Effector memory CD4-positive, alpha-beta T cell (primary cell): ENCODE results near the gene STEAP1B.

Source experiments
- DNase-seq, 3 donors: peaks; one replicate each; pipeline ENCODE4 v3.0.0-alpha.2; 2020
- H3K27ac ChIP-seq: 2 replicates; pipeline ENCODE4 v1.7.0; 2013; ENCODE audit warnings: mild to moderate bottlenecking, low read length, moderate library complexity; ENCODE audit not compliant: insufficient read depth, poor library complexity, severe bottlenecking
- H3K27me3 ChIP-seq: replicated peaks from 2 replicates; pipeline ENCODE4 v1.7.0; 2013; ENCODE audit warnings: mild to moderate bottlenecking, low read length; ENCODE audit not compliant: insufficient read depth, control insufficient read depth, poor library complexity, severe bottlenecking
- H3K36me3 ChIP-seq: 2 replicates; pipeline ENCODE4 v1.7.0; 2013; ENCODE audit warnings: mild to moderate bottlenecking, low read length, moderate library complexity; ENCODE audit not compliant: control insufficient read depth, insufficient read depth
- H3K4me1 ChIP-seq: 2 replicates; pipeline ENCODE4 v1.7.0; 2013; ENCODE audit warnings: low read length, mild to moderate bottlenecking; ENCODE audit not compliant: control insufficient read depth, insufficient read depth, poor library complexity, severe bottlenecking
- H3K4me3 ChIP-seq: 2 replicates; pipeline ENCODE4 v1.7.0; 2013; ENCODE audit warnings: low read length, low read depth, mild to moderate bottlenecking; ENCODE audit not compliant: insufficient read depth, poor library complexity, severe bottlenecking
- H3K9me3 ChIP-seq: 2 replicates; pipeline ENCODE4 v1.7.0; 2013; ENCODE audit warnings: mild to moderate bottlenecking, low read length, moderate library complexity; ENCODE audit not compliant: control insufficient read depth

STEAP1B gene

GRCh38 chr7:22378199-22378980 lies 121.6 kb downstream of the STEAP1B start:
- Histone ChIP-seq H3K36me3 (no peaks in the 10 kb centered on the region), H3K27me3 (no peaks in the 10 kb centered on the region), H3K4me1 (no peaks in the 10 kb centered on the region), H3K27ac (no peak overlapping the region), H3K9me3 (no peaks in the 10 kb centered on the region), H3K4me3 (no peak overlapping the region)
- no peak for DNase-seq

- no peaks in the 10 kb centered on the region for H3K9me3 ChIP-seq
- no peaks in the 10 kb centered on the region for H3K4me1 ChIP-seq
- H3K36me3 ChIP-seq, result no peaks in the 10 kb centered on the region
- DNase-seq, result no peak
- no peak overlapping the region for H3K27ac ChIP-seq
- no peak overlapping the region for H3K4me3 ChIP-seq
- no peaks in the 10 kb centered on the region for H3K27me3 ChIP-seq
These were observed 122.3 kb downstream of the STEAP1B start for GRCh38 chr7:22377703-22378102.

- Histone ChIP-seq H3K27ac (no peak overlapping the region), H3K4me3 (no peak overlapping the region), H3K4me1 (no peaks in the 10 kb centered on the region), H3K36me3 (no peaks in the 10 kb centered on the region), H3K9me3 (no peaks in the 10 kb centered on the region), H3K27me3 (no peaks in the 10 kb centered on the region)
- DNase-seq, result no peak
These were observed 124.5 kb downstream of the STEAP1B start for GRCh38 chr7:22375359-22376048.

- no peak for DNase-seq
These were observed 126.1 kb downstream of the STEAP1B start for GRCh38 chr7:22373911-22374310.

GRCh38 chr7:22373388-22373787 lies 126.6 kb downstream of the STEAP1B start:
- no peaks in the 10 kb centered on the region for H3K4me1 ChIP-seq
- no peak overlapping the region for H3K4me3 ChIP-seq
- no peak overlapping the region for H3K27ac ChIP-seq
- H3K36me3 ChIP-seq, result no peaks in the 10 kb centered on the region
- H3K27me3 ChIP-seq, result no peaks in the 10 kb centered on the region
- DNase-seq, result no peak
- H3K9me3 ChIP-seq, result no peaks in the 10 kb centered on the region

More at GRCh38 chr7:22373911-22374310, 126.1 kb downstream of the STEAP1B start:
- no peaks in the 10 kb centered on the region for H3K4me1 ChIP-seq
- H3K36me3 ChIP-seq, result no peaks in the 10 kb centered on the region
- no peak overlapping the region for H3K27ac ChIP-seq
- no peaks in the 10 kb centered on the region for H3K27me3 ChIP-seq
- H3K9me3 ChIP-seq, result no peaks in the 10 kb centered on the region
- no peak overlapping the region for H3K4me3 ChIP-seq

- no peak for DNase-seq
- H3K4me1 ChIP-seq, result no peaks in the 10 kb centered on the region
- no peaks in the 10 kb centered on the region for H3K9me3 ChIP-seq
- no peaks in the 10 kb centered on the region for H3K27me3 ChIP-seq
- H3K4me3 ChIP-seq, result no peak overlapping the region
- no peaks in the 10 kb centered on the region for H3K36me3 ChIP-seq
- H3K27ac ChIP-seq, result no peak overlapping the region
These were observed 127.1 kb downstream of the STEAP1B start for GRCh38 chr7:22372863-22373262.

- Histone ChIP-seq H3K27me3 (no peaks in the 10 kb centered on the region), H3K4me3 (no peak overlapping the region), H3K9me3 (no peaks in the 10 kb centered on the region), H3K27ac (no peak overlapping the region), H3K36me3 (no peaks in the 10 kb centered on the region), H3K4me1 (no peaks in the 10 kb centered on the region)
- no peak for DNase-seq
These were observed 128.1 kb downstream of the STEAP1B start for GRCh38 chr7:22371878-22372277.
